GM19099 (cell line): Measurements from ENCODE around the gene PCNX1.

Experiments used
- POLR2A ChIP-seq: IDR thresholded peaks from 3 replicates; pipeline ENCODE4 v1.6.1; 2011; ENCODE audit warnings: low read depth; ENCODE audit not compliant: insufficient read length; ENCODE audit errors: extremely low read depth

The PCNX1 gene

DNA sequence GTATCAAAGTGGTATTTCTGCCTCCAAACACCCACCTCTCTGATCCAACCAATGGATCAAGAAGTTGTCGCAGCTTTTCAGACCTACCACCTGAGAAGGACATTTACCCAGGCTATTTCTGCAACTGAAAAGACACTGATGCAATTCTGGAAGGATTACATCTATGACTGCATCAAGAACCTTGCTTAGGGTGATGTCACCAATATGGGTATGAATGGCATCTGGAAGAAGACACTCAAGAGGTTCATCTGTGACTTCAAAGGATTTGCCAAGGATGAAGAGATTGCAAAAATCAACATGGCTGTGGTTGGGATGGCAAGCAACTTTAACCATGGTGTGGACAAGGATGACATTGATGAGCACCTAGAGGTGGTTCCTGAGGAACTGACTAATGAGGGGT, 154.2 kb downstream of the PCNX1 start:
- TF ChIP-seq POLR2A, result no peak

GRCh38 chr14:71062581-71063303, 155.5 kb downstream of the PCNX1 start:
- TF ChIP-seq POLR2A, result no peak

GRCh38 chr14:71063351-71063750, 156.1 kb downstream of the PCNX1 start:
- no peak for TF ChIP-seq POLR2A

GRCh38 chr14:71070169-71070568, 162.9 kb downstream of the PCNX1 start:
- no peak for TF ChIP-seq POLR2A

- TF ChIP-seq POLR2A, result no peak
These were observed 163.8 kb downstream of the PCNX1 start for GRCh38 chr14:71071042-71071441.

GRCh38 chr14:71076462-71077092, 169.3 kb downstream of the PCNX1 start:
- TF ChIP-seq POLR2A, result no peak

DNA sequence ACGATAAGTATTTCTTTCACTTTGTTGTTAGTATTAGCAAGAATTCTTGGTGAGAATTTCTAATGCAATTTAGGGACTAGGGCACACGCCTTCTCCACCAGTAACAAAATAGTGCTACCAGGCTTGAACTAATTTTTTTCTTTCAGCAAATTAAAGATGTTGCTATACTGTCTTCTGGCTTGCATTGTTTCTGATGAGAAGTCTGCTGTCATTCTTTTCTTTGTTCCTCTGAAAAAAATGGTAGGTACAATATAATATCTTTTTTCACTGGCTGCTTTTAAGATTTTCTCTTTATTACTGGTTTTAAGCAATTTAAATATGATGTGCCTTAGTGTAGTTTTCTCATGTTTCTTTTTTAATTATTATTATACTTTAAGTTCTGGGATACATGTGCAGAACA, 171.2 kb downstream of the PCNX1 start:
- no peak for TF ChIP-seq POLR2A

DNA sequence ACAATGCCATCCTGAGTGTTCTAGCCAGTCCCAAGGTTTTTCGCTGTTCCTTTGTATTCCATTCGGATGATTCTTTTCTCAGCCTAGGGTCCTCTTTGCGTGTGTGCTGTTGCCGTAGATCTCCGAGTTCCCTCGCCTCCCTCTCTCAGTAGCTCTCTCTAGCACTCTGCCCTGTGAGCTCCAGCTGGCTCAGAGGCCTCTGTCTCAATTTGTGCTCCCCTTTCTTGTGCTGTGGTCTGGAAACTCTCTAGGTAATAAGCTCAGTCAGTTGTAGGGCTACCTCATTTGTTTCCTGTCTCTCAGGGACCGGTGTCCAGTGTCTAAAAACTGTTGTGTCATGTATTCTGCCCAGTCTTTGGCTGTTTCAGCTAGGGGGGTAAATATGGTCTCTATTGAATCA, 179.3 kb downstream of the PCNX1 start:
- TF ChIP-seq POLR2A, result no peak

- TF ChIP-seq POLR2A, result no peak
These were observed 182.7 kb downstream of the PCNX1 start for GRCh38 chr14:71089971-71090370.

GRCh38 chr14:71094722-71095121, 187.5 kb downstream of the PCNX1 start:
- no peak for TF ChIP-seq POLR2A

DNA sequence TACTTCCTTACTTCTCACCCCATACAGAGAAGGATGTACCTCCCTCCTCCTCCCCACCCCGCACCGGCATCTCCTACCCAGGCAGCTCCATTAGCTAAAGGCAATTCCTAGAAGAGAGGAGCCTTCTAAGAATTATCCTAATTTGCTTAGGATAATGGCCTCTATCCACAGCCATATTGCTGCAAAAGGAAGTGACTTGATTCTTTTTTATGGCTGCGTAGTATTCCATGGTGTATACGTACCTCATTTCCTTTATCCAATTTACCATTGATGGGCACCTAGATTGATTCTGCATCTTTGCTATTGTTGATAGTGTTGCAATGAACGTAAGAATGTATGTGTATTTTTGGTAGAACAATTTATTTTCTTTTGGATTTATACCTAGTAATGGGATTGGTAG, 189.7 kb downstream of the PCNX1 start:
- no peak for TF ChIP-seq POLR2A

- TF ChIP-seq POLR2A, result no peak
These were observed 196.6 kb downstream of the PCNX1 start for GRCh38 chr14:71103662-71104484.

- no peak for TF ChIP-seq POLR2A
These were observed 197.9 kb downstream of the PCNX1 start for GRCh38 chr14:71105177-71105576.

DNA sequence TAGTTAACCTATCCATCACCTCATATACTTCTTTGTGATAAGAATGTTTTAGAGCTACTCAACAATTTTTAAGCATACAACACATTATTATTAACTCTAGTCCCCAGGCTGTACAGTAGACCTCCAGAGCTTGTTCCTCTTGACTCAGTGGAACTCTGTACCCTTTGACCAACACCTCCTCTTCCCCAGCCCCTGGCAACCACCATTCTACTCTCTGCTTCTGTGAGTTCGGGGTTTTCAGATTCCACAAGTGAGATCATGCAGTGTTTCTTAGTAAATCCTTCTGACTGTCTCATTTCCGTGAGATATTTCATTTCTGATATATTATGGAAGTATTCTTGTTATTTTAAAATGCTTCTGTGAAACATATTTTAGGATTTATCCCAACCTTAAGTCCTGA, 200.7 kb downstream of the PCNX1 start:
- no peak for TF ChIP-seq POLR2A

DNA sequence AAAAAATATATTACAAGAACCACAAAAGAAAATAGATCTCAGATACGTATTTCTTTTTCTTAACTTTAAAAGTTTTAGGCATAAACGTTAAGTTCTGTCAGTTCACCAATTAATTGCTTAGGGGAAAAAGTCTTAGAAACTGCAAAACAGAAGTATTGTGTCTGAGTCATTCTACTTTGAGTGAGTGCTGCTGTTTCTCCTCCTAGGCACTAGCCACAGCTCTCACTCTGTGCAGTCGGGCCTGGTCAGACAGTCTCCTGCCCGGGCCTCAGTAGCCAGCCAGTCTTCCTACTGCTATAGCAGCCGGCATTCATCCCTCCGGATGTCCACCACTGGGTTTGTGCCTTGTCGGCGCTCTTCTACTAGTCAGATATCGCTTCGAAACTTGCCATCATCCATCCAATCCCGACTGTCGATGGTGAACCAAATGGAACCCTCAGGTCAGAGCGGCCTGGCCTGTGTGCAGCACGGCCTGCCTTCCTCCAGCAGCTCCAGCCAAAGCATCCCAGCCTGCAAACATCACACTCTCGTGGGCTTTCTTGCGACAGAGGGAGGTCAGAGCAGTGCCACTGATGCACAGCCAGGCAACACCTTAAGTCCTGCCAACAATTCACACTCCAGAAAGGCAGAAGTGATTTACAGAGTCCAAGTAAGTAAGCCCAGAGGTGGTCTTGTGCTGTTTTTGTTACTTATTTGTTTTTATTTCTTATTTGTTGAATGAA, 201.3 kb downstream of the PCNX1 start:
- no peak for TF ChIP-seq POLR2A
